GM12865 (cell line): ENCODE results near the gene RAB40B.

Experiments
- DNase-seq: peaks from one replicate; pipeline ENCODE4 v3.0.0; 2010; ENCODE audit warnings: low read depth
- H3K4me3 ChIP-seq: 2 replicates; pipeline ENCODE4 v1.5.1; 2011; ENCODE audit warnings: mild to moderate bottlenecking, low read depth, low read length, control low read depth
- TF ChIP-seq, protein P1 (sequence below): IDR thresholded peaks from 2 replicates; pipeline ENCODE4 v1.5.1; 2011; ENCODE audit warnings: low read length, control low read depth, low read depth, inconsistent platforms; ENCODE audit not compliant: insufficient read depth; ENCODE audit errors: missing control alignments

The RAB40B gene

DNA sequence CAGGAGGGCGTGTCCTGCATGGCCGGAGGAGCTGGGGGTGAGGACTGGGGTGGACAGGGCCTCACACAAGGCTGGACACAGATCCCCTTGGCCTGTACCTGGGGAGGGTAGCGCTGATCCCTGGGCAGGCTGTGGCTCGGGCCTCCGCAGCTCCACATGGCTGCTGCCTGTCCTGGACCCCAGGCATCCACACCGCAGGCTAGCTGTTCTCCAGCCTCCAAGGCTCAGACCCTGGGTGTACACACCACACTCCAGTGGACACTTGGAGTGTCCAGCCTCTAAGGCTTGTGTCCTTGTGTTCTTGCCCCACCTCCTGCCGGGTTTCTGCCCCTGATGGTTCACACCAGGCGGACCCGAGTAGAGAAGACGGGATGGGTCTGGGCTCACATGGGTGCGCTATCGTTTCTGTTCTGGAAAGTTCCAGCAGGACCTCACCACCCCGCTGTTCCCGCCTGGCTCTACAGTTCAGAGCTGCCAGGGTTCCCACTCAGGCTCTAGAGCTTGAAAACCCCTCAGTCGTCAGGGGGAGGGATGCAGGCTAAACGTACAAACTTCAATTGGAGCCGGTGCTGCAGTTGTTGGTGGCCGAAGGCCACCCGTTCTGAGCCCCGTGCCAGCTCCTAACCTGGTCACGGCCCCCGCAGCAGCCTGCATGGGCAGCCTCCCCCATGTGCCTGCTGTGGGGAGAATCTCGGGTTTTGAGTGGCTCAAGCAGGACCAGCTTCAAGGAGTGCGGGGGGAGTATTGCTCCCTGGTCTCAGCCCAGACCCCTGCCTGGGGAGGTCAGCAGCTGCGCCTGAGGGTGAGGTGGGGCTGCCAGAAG is 11.4 kb upstream of the RAB40B start:
- TF ChIP-seq, protein P1, sequence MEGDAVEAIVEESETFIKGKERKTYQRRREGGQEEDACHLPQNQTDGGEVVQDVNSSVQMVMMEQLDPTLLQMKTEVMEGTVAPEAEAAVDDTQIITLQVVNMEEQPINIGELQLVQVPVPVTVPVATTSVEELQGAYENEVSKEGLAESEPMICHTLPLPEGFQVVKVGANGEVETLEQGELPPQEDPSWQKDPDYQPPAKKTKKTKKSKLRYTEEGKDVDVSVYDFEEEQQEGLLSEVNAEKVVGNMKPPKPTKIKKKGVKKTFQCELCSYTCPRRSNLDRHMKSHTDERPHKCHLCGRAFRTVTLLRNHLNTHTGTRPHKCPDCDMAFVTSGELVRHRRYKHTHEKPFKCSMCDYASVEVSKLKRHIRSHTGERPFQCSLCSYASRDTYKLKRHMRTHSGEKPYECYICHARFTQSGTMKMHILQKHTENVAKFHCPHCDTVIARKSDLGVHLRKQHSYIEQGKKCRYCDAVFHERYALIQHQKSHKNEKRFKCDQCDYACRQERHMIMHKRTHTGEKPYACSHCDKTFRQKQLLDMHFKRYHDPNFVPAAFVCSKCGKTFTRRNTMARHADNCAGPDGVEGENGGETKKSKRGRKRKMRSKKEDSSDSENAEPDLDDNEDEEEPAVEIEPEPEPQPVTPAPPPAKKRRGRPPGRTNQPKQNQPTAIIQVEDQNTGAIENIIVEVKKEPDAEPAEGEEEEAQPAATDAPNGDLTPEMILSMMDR, result no peak
- no peak for DNase-seq

DNA sequence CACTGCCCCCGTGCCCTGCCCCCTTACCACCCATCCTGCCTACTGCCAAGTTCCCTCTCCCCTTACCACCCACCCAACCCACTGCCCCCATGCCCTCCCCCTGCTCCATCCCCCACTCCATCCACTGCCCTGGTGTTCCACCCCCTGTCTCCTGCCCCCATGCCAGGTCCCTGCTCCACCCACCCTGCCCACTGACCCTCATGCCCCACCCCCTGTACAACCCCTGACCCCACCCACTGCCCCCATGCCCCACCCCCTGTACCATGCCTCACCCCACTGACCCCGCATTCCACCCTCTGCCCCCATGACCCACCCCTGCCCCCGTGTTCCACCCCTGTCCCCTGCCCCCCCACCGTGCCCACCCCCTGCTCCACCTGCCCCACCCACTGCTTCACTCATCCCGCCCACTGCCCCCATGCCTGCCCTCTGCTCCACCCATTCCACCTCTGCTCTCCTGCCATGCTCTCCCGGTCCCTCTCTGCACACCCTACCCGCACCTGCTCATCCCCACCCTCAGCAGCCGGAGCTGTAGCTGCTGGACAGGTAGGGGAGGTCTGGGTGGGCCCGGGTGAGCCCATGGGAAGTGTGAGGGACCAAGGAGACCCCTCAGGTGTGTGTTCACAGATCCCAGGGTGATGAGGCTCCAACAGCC is 10.7 kb upstream of the RAB40B start:
- TF ChIP-seq, protein P1, result no peak
- H3K4me3 ChIP-seq, result no peak overlapping the region
- DNase-seq, result no peak

More for the DNA sequence above, 11.4 kb upstream of the RAB40B start:
- H3K4me3 ChIP-seq, result no peak overlapping the region

DNA sequence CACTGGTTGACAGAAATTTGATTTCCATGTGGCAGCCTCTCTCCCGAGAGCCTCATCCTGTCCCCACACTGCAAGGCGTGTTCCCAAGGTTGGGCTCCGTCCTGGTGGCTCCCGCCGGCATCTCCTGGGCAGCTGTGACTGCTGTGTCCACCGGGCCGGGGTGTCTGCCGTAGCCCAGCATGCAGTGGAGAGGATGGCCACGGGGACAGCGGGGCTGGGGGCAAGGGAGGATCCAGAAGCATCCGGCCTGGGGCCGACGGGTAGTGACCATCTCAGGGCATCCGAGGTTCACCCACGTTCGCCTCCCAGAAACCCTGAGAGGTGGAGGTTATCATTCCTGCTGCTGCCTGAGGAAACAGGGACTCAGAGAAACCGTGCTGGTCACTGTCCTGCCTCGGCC is 7.3 kb upstream of the RAB40B start:
- DNase-seq, result no peak
- TF ChIP-seq, protein P1, result no peak

DNA sequence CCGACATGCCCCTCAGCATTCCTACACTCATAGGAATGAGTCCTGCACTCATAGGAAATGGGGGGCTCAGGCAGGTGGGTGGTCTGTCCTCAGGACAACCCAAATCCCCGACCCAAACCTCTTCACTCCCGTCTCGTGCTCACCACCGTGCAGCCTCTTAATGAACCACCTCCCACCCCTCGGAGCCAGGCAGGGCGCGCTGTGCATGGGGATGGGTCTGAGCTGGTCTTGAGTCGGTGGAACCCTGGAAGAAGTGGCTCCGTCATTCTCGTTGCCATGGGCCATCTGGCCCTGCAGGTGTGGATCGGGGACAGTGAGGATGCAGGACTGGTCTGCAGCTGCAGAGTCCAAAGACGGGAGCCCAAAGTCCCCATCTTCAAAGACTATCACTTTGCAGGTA is 6.4 kb upstream of the RAB40B start:
- TF ChIP-seq, protein P1, result no peak
- no peak for DNase-seq
- H3K4me3 ChIP-seq, result no peak overlapping the region

More for the DNA sequence above, 7.3 kb upstream of the RAB40B start:
- no peak overlapping the region for H3K4me3 ChIP-seq

DNA sequence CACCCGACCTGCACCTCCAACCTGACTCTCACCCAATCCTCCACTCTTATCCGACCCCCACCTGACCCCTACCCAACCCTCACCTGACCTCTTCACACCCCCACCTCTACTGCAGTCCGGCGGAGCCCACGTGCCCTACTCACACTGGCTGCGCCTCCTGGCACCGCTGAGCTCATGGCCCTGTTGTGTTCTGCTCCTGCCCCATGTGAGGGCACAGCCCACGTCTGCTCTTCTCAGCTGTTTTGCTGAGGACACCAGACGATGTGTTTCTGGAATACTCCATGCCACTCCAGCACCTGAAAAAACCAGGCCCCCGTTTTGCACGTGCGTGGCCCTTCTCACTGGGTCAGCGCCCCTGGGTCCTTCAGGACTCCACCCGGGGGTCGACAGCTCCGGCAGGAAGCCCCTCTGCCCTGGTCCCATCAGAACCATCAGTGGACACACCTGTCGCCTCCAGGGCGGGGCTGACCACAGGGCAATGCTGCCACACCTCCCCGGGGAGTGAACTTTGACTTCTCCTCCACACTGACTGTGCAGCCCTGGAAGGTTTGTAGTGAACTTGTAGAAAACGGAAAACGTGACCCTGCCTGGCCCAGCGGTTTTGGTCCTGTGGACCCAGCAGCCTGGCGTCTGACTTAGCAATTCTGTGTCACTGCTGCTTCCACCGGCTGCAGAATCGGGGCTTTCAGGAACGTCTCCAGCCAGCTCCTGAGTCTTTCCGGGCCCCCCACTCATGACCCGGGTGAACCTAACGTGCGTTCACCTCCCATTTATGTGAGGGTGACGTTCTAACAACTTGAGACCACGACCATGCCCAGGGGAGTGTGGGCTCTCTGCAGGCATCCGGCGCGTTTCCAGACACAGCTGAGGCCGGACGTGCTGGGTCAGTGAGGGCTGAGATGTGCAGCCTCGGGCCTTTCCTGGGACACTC is 5.7 kb upstream of the RAB40B start:
- no peak overlapping the region for H3K4me3 ChIP-seq
- DNase-seq, result no peak
- TF ChIP-seq, protein P1, result no peak

DNA sequence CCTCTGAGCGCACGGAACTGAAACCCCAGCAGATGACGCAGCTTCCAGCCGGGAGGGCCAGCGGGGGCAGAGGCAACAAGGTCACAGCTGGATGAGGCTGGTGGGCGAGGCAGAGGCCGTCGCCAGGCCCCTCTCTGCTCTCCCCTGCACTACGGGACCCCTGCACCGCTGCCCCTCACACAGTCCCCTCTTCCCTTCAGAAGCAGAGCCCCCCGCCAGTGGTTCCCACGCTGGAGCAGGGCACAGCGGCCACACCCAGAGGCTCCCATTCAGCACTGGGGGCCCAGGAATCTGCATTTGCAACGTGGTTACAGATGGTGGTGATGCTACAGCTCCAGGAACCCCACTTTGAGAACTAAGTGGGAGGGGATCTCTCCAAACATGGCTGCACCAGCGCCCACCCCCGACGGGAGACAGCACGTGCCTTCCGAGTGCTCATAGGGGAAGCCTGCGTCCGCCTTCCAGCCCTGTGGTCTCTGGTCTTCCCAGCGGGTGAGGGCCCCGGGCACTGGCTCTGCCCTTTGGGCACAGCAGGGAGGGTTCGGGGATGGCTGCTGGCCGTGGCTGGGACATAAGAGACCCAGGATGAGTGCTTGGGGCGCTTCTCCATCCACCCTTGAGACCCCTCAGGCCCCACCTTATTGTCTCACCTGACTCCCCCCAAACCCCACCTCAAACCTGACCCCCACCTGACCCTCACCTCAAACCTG is 4.7 kb upstream of the RAB40B start:
- TF ChIP-seq, protein P1, result no peak
- H3K4me3 ChIP-seq, result no peak overlapping the region
- no peak for DNase-seq
